Activated gamma-delta T cell (primary cell): Measurements from ENCODE around the gene ANKRD65.
"Not testable (repeated sequence)": the region's sequence is repeated elsewhere in the genome, so short reads cannot be mapped to it uniquely, and the experiment has no call there.

Source experiments
- DNase-seq: peaks from one replicate; lab custom pipeline; 2025; lab: John Stamatoyannopoulos, UW

The ANKRD65 gene

DNA sequence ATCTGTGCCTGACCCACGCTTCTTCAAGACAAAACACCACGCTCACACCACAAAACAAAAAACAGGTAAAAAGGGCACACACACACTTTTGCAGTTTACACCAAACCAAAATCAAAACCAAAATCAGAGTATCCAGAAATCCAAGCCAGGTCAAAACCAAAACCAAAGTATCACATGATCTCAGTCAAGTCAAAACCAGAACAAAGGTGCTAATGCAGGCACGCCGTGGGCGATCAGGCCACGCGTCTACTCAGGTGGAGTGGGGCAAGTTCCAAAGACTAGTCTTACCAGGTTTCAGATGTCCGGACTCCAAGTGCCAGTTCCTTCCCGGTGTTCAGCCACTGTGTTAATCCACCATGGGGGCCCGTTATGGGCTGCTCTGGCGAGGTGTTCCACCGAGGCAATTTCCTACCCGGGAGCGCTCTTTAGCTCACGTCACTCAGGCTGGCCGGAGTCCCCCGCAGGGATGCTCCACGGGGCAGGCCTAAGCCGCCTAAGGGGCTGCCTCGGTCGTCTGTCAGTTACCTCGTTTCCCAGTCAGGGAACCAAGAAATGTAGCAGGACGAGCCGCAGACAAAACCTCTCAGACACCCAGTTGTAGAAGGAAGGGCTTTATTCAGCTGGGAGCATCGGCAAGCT, 3.1 kb downstream of the ANKRD65 start:
- DNase-seq: not testable (repeated sequence)

DNA sequence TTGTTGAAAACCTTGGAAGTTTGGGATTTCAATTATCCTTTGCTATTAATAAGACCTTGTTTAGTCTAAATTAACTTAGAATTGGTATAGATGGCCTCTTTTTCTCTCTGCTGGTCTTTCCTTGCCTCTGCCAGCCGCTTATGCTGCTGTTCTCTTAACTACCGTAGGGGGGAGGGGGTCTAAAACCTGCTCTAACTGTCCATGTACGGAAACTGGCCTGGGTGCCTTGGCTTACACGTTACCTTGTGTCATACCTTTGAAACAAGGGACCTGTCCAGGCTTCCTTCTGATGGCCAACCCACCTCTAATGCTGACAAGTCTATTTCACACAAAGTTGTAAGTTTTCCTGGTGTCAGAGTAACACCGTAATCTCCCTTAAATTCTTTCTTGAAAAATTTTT, 3.7 kb downstream of the ANKRD65 start:
- DNase-seq: not testable (repeated sequence)

DNA sequence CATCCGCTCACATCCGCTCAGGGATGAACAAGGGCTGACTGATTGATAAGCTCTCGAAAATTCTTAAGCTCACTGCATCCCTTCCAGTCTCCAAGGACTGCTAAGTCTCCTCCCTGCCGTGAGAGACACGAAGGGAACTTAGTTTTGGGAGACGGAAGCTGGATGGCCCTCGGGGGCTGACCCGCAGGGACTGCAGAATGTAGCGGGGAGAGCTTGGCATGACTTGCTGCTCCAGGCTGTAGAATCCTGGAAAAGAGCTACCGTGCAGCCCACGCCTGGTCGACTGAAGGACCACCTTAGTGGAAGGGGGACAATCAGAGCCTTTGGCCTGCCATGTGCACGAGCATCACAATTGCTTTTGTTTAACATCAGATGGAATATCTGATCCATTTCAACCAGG, 5.3 kb downstream of the ANKRD65 start:
- no peak for DNase-seq

DNA sequence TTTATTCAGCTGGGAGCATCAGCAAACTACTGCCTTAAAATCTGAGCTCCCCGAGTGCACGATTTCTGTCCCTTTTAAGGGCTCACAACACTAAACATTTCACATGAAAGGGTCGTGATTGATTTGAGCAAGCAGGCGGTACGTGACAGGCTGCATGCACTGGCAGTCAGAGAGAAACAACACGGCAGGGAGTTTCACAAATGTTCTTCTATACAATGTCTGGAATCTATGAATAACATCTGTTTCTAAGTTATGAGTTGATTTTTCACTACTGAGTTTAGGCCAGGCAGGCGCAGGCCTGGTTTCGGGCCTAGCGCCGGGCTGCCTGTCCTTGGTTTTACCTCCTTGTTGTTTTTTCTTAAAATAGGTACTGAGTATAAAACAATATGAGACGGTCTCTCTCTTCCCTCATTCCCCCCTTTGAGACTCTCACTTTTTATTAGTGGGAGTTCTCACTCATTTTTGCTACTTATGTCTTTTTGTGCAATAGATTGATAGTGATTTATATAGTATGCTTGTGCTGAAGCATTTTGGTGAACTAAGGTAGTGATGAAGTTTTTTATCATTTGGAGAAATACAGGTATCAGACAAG, 8.7 kb downstream of the ANKRD65 start:
- not testable (repeated sequence) for DNase-seq

DNA sequence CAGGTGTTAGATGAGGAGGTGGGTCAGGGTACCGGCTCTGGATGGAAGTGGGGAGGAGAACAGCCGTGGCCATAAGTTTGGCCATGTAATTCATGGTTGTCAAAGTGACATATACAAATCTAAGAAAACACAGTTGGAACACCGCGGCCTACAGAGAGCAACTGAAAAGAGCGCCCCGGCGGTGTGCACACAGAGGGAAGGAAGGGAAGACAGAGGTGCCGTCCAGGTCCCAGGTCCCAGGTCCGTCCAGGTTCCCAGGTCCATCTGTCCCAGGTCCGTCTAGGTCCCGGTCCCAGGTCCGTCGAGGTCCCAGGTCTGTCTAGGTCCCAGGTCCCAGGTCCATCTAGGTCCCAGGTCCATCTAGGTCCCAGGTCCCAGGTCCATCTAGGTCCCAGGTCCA, 9.4 kb downstream of the ANKRD65 start:
- DNase-seq: no peak

DNA sequence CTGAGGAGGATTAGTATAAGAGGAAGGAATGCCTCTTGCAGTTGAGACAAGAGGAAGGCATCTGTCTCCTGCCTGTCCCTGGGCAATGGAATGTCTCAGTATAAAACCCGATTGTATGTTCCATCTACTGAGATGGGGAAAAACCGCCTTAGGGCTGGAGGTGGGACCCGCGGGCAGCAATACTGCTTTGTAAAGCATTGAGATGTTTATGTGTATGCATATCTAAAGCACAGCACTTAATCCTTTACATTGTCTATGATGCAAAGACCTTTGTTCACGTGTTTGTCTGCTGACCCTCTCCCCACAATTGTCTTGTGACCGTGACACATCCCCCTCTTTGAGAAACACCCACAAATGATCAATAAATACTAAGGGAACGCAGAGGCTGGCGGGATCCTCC, 10.8 kb downstream of the ANKRD65 start:
- DNase-seq: not testable (repeated sequence)

DNA sequence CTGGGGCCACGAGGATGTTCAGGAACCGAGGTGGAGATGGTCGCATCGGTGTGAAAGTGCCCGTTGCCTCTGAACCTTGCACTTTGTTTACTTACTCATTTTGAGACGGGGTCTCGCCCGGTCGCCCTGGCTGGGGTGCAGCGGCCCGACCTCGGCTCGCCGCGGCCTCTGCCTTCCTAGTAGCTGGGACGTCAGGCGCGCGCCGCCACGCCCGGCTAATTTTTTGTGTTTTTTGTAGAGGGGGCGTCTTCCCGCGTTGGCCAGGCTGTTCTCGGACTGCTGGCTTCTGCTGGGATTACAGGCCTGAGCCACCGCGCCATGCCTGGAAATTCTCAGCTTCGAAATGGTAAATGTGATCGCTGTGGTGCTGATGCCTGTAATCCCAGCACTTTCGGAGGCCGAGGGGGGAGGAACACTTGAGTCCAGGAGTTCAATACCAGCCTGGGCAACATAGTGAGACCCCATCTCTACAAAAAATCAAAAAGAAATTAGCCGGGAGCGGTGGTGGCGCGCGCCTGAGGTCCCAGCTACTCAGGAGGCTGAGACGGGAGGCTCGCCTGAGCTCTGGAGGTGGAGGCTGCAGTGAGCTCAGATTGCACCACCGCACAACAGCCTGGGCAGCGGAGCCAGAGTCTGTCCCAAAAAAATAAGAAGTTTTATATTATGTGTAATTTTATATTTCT, 13.3 kb downstream of the ANKRD65 start:
- no peak for DNase-seq

DNA sequence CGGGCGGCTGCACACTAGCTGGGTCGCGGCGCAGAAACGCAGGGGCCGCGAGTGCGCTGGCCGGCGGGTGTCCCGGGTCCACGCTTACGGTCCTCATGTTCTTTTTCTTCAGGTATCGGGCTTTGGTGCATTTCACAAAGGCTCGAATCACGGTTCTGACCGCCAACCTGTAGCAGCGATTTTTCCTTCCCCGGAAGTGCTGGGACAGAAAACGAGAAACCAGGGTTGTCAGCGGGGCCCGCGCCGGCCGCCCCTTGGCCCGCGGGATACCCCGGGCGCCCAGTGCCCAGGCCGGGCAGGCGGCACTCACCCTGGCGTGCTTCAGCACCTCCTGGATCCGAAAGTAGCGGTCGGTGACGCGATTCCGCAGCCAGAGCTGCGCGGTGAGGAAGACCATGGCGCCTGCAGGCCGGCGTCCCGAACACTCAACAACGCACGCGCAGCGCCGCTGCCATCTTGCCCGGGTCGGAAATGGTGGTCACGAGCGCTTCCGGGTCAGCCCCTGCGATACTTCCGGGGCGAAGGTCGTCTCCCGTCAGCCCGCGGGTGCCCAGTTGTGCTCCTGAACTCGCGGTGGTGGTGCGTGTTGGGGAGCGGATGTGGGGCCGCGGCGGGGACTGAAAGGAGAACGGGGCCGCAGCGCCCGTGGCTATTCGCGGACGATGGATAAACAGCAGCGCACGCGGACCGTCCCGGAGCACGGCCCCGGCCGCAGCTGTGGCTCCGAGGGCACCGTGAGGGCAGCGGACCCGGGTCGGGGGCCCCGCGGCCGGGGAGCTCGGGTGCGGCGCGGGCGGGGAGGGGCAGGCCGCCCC, 14.0 kb downstream of the ANKRD65 start, which contains the start of gene MRPL20:
Gene MRPL20 (minus strand): TSS at position 473 of the 815 bp plus-strand sequence. CDS start 76 bp downstream, at position 397.
- peak; percentile 95 for DNase-seq

DNA sequence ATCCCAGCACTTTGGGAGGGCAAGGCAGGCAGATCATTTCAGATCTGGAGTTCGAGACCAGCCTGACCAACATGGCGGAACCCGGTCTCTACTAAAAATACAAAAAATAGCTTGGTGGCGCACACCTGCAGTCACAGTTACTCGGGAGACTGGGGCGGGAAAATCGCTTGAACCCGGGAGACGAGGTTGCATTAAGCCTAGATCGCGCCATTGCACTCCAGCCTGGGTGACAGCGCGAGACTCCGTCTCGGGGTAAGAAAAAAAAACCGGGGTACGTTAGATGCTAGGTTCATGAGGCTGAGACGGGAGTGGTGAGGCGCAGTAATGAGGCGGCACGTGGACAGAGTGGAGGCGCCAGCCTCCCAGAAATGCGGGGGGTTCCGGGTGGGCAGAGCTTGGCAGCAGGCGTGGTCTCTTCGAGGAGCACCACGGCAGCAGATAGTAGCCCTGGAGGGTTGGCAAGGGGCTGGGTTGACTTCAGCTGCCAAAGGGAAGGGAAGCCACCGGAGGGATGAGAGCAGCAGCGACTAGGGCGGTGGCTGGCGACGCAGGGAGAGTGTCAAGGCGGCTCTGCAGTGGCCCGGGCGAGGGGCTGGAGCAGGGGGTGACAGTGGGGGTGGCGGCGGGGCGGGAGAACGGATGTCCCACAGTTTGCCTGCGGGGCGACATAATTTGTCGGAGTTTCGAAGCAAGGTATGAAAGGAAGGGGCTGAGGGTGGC, 14.8 kb downstream of the ANKRD65 start:
- DNase-seq: no peak

DNA sequence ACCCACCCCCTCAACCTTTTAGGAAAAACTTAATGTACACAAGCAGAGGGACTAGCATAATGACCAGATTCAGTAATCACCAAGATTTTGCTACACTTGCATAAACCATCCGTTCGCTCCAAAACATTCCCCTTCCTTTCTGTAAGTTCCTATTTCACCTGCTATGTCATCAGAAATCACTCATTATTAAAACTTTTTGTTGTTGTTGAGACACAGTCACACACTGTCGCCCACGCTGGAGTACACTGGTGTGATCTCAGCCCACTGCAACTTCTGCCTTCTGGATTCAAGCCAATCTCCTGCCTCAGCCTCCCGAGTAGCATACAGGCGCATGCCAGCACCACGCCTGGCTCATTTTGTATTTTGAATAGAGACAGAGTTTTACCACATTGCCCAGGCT, 17.4 kb downstream of the ANKRD65 start:
- no peak for DNase-seq

DNA sequence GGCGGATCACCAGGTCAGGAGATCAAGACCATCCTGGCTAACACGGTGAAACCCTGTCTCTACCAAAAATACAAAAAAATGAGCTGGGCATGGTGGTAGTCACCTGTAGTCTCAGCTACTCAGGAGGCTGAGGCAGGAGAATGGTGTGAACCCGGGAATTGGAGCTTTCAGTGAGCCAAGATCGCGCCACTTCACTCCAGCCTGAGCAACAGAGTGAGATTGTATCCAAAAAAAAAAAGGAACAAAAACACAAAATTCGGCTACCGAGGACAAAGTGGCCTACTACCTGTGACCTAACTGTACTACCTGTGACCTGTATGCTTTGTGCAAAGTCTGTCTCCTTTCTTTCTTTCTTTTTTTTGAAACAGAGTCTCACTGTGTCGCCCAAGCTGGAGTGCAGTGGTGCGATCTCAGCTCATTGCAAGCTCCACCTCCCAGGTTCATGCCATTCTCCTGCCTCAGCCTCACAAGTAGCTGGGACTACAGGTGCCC, 18.1 kb downstream of the ANKRD65 start:
- DNase-seq: not testable (repeated sequence)

DNA sequence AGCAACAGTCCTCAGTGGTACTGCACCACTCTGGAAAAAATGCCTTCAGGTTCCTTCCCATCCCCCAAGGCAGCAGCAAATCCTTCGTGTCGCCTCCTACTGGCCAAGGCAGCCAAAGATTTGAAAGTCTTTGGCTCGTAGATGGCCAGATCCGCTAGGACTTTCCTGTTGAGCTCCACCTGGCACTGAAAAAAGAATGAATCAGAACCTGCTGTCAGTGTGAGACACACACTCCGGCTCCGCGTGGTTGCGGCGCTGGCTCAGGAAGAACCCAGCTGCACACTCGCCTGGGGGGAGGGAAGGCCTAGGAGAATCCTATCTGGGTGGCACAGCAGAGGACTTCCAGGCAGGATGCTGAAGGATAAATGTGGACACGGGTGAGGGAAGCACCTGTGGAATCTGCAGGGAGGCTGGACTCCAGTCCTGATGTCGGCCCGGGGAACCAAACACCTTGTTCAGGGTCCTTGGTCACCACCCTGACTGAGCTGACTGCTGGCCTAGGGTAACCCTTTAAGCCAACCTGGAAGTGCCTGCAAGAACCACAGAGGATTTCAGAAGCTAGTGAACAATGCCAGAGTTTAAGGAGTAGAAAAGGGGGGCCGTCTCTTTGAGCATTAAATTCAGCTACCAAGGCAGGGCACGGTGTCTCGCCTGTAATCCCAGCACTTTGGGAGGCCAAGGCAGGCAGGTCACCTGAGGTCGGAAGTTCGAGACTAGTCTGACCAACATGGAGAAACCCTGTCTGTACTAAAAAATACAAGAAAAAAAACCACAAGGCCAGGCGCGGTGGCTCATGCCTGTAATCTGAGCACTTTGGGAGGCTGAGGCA, 18.8 kb downstream of the ANKRD65 start:
- DNase-seq: no peak

DNA sequence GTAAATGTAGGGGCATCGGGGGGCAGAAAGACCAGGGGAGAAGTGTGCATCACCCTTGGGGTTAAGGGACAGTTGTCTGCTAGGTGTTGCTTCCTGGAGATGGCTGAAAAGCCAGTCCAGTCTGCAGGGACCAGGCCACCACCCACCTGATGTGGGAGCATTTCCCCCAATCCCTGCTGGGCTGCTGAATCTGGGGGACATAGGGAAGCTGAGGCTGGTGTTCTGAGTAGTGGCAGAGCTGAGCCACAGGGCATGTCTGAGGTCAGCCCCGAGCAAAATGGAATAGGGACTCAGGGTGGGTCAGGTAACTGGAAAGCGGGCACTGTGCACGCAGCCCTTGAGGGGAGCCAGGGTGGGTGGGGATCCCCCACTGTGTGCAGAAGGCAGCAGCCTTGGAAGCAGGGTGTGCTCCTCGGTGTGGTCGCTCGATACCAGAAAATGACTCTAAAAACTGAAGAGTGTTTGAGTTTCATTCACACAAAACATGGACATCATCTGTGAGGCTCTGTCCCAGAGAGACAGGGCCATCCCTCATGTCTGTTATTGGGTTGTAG, 19.5 kb downstream of the ANKRD65 start:
- no peak for DNase-seq

DNA sequence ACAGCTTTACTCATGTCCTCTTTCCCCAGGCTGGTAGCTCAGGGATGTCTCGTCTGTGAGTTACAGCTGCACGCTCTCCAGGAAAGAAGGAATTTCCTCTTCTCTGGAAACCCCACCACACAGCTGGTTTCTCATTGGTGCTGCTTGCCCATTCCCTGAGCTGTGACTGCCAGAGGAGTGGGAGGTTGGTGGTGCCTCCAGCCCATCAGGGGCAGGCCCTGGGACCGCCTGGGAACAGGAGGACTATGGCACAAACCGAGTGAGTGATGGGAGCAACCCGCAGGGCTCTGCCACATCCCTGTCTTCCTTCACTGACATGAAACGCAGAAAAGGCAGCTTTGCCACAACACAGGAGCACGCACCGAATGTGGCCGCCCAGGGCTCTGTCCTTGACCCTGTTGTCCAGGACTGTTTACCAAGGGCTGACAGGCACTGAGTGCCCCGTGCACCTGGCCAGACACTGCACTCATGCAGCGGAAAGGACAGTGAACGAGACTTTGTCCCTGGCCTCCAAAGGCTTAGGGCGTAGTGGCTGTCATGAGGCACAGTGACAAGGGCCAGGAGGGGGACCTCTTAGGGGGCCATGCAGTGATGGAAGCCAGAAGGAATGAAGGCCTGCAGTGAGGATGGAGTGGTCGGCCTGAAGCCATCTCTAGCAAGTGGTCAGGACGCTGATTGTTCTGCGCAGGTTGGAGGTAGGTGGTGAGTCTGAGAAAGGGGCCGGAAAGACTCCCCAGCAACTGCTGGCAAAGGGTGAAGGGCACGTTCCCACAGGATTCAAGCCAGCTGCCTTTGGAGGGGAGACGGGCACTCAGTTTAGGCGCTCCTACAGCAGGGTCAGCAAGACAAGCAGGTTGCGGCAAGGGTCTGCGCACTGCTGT, 20.3 kb downstream of the ANKRD65 start:
- no peak for DNase-seq

DNA sequence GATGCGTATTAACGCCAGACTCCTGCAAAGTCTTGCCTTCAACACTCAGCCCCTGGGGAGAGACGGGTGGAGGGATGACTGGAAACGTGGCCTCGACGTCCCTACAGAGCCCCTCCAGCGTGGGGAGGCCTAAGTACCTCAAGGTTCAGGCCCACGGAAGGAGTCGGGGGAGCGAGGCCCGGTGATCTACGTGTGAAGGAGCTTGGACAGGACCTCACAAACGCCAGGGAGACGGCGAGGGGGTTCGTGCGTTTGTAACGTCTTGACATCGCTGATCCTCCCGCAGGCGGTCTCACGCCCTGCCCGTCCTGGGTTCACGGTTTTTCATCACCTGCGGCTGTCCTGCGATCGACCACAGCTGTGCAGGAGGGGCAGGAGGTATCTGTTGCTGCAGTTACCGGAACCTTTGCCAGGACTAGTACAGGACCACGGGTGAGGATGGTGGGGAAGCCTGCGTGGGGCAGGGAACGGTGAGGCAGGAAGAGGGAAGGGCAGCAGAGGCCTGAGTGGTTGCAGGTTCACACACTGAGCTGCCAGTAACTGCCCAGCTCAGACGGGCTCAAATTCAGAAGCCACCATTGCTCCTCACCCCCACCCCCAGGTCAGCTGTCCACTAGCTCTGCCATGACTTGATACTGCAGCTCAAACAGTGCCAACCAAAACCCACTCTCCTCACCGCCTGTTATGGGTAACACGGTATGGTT, 21.1 kb downstream of the ANKRD65 start:
- DNase-seq: no peak

DNA sequence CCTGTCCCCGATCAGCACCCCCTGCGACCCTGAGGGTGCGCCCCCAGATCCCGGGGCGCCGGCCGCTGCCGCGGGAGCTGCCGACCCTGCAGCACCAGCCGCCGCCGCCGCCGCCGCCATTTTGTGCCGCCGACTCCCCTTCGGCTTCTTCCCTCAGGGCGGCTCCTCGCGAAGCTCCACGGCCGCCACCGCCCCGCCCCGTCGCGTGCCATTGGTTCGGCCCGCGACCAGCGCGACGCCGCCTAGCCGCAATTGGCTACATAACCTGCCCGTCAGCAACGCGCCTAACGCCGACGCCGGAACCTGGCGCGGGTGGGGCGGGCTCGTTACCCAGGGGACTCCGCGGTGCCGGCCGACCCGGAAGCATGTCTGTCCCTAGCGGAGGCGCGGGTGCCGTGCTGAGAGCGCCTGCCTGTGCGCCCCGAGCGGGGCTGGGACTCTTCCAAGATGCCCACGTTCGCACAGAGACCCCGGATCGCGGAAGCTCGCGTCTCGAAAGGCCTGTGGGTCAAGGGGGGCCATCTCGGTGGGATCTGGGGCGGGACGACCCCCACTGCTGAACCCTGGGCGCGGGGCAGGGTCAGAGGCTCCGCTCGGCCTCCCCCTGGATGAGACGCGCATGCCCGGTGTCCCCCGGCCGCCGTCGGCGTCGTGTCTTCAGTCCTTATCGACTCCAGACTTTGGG, 21.7 kb downstream of the ANKRD65 start, which contains the start of gene CCNL2:
Gene CCNL2 (minus strand): TSS at position 149 of the 685 bp plus-strand sequence. CDS start 29 bp downstream, at position 120.
- DNase-seq: peak; percentile 99

DNA sequence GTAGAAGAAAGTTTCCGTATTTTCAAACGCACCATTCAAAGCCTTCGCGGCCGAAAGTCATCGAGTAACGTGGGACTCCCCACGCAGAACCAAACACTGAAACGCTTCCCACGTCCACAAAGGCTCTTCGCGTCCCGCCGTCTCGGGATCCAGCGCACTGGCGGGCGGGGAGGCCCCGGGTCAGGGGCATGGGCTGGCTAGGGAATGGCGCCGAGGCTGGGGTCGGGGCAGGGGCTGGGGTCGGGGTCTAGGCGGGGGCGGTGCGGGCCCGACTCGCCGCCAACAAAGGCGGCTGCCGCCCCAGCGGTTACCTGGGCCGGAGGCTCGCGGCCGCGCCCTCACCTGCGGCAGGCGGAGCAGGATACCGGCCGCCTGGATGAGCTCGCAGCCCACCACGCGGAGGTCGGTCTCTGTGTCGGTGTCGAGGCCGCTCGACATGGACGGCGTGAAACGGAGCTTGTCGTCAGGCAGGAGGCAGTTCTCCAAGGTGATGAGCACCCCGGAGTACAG, 22.3 kb downstream of the ANKRD65 start:
- DNase-seq: no peak
